ENCODE results near the gene RARS1.

Gene RARS1

DNA sequence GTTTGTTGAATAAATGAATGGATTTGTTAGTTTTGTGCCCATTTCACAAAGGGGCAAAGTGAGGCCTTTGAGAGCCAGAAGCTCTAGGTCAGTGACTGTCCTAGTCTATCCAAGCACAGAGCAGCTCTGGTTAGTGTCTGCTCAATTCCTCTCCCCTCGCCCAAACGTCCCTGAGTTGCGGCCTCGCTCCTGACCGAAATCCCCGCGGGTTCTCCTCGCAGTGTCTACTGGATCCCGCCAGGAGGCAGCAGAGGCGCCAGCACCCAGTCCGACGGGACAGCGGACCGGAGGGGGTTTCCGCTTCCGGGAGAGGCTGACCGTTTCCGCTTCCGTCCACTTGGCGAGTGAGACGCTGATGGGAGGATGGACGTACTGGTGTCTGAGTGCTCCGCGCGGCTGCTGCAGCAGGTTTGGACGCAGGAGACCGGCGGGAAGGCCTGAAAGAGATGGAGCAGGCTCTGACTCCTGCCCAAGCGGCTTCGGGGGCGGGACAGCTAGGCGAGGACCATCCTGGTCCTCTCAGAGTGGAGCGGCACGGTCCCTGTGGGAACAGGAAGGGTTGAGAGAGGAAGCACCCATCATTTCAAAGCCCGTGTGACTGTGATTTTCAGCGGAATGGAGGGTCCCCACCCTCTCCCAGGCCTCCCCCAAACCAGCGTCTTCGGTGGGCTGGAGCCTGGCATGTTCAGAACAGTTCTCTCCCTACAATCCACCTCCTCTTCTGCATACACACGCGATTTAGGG lies at the start of gene RARS1:
RARS1 (plus strand) TSS at position 336 of the 744 bp plus-strand sequence; CDS start at position 364, 28 bp downstream.
- peak; percentile 97 for DNase-seq (ENCODE audit: low spot score)
- TF ChIP-seq, protein P1, sequence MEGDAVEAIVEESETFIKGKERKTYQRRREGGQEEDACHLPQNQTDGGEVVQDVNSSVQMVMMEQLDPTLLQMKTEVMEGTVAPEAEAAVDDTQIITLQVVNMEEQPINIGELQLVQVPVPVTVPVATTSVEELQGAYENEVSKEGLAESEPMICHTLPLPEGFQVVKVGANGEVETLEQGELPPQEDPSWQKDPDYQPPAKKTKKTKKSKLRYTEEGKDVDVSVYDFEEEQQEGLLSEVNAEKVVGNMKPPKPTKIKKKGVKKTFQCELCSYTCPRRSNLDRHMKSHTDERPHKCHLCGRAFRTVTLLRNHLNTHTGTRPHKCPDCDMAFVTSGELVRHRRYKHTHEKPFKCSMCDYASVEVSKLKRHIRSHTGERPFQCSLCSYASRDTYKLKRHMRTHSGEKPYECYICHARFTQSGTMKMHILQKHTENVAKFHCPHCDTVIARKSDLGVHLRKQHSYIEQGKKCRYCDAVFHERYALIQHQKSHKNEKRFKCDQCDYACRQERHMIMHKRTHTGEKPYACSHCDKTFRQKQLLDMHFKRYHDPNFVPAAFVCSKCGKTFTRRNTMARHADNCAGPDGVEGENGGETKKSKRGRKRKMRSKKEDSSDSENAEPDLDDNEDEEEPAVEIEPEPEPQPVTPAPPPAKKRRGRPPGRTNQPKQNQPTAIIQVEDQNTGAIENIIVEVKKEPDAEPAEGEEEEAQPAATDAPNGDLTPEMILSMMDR (conservative IDR thresholded peaks at IDR 0.05; ENCODE audit: low read depth): peak; percentile 99
- peak within 1 kb of the TSS; percentile 76 for H3K27ac ChIP-seq
- POLR2A ChIA-PET (ENCODE audit: low non-redundant PET): interaction anchor here (0.6 to 0.9 kb wide), 2 partner anchors 9 to 208 kb away, joined by 3 to 8 read pairs; no protein-coding TSS in a partner anchor
- CTCF ChIA-PET: interaction anchor here (0.6 to 1.7 kb wide), 11 partner anchors 13 to 1096 kb away, joined by 3 to 7 read pairs (median 3); partner anchors contain the start of gene PANK3

DNA sequence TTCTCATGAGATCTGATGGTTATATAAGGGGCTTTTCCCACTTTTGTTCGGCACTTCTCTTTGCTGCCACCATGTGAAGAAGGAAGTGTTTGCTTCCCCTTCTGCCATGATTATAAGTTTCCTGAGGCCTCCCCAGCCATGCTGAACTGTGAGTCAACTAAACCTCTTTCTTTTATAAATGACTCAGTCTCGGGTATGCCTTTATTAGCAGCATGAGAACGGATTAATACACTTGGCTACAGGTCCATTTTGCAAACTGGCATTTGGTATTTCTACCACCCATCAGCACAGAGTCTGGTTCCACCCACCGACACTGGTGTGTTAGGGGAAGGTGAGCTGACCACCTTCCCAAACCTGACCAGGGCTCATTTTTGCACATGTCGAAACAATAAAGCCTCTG lies 47.9 kb upstream of the RARS1 start:
- H3K27ac ChIP-seq: no peak overlapping the region
- ChIA-PET POLR2A (ENCODE audit: low non-redundant PET) (no interaction called here), CTCF (interaction anchor here (0.7 kb wide), 1 partner anchor 1621 kb away, joined by 3 read pairs; no protein-coding TSS in a partner anchor)
- TF ChIP-seq, protein P1 (conservative IDR thresholded peaks at IDR 0.05; ENCODE audit: low read depth): no peak
- DNase-seq (ENCODE audit: low spot score): no peak

DNA sequence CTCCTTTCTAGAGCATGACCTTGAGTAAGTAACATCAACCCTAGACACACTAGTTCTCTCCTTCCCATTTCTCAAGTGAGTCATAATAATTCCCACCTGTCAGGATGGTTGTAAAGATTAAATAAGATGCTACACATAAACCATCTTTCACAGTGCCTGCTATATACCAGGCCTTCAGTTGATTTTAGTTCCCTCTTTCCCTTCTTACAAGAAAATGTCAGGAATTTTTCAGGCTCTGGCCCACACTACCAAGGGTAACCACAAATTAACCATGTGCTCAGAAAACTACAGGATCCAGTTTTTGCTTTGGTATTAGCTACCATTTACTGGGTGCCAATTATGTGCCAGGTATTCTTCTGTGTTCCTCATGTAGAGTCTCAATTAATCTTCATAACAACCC lies 42.7 kb upstream of the RARS1 start:
- ChIA-PET POLR2A (ENCODE audit: low non-redundant PET) (no interaction called here), CTCF (no interaction called here)
- DNase-seq (ENCODE audit: low spot score): no peak
- TF ChIP-seq, protein P1 (conservative IDR thresholded peaks at IDR 0.05; ENCODE audit: low read depth): no peak
- H3K27ac ChIP-seq: no peak overlapping the region

DNA sequence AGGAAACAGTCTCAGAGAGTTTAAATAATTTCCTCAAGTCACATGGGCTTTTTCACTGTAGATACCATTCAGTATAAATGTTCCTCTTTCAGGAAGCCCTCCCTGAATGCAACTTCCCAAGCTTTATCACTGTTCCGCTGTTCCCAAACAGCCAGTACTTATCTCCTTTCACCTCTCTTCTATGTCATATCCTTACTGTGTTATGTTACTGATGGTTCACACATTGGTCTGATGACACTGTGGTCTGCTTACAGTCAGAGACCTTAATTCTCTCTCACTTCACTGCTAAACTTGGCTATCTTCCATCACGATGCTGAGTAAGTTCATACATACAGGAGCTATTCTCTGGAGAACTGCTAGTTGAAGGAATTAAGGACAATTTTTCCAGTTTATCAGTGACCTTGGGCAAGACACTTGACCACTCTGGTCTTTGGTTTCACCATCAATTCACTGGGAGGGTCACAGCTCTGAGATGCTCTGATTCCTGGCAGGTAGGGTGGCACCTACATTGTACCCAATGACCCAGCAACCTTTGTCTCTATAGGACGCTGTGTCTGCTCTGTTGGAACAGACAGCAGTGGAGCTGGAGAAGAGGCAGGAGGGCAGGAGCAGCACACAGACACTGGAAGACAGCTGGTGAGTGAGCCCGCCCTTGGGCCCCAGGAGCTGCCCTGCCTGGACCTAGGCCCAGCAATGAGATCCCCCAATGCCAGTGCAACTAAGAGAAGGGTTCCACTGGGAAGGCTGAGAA lies 42.1 kb upstream of the RARS1 start:
- TF ChIP-seq, protein P1 (conservative IDR thresholded peaks at IDR 0.05; ENCODE audit: low read depth): no peak
- no peak overlapping the region for H3K27ac ChIP-seq
- no peak for DNase-seq (ENCODE audit: low spot score)
- CTCF ChIA-PET: interaction anchor here (0.6 kb wide), 1 partner anchor 175 kb away, joined by 5 read pairs; no protein-coding TSS in a partner anchor
- POLR2A ChIA-PET (ENCODE audit: low non-redundant PET): no interaction called here

DNA sequence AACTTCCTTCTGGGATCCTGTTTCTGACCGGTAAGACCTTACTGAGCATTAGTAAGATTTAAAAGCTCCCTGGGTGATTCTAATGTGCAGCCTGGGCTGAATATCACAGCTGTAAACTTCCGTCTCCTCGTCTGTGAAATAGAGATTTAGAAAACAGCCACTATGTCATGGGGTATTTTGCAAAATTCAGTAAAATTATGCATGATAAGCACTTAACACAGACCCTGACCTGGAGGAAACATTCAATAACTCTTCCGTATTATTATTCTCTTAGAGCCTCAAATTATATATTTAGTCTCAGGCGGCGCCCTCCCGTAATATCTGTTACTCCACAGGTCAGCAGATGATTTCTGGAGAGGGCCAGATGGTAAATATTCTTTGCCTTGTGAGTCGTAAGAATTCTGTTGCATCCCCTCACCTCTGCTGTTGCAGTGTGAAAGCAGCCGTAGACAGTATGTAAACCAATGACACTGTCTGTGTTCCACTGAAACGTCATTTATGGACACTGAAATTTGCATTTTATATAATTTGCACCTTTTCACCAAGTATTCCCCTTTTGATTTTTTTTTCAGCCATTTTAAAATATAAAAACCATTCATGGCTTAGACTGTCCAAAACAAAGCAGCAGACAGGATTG lies 39.2 kb upstream of the RARS1 start:
- CTCF ChIA-PET: no interaction called here
- POLR2A ChIA-PET (ENCODE audit: low non-redundant PET): no interaction called here
- DNase-seq (ENCODE audit: low spot score): no peak
- H3K27ac ChIP-seq: no peak overlapping the region
- TF ChIP-seq, protein P1 (conservative IDR thresholded peaks at IDR 0.05; ENCODE audit: low read depth): no peak

DNA sequence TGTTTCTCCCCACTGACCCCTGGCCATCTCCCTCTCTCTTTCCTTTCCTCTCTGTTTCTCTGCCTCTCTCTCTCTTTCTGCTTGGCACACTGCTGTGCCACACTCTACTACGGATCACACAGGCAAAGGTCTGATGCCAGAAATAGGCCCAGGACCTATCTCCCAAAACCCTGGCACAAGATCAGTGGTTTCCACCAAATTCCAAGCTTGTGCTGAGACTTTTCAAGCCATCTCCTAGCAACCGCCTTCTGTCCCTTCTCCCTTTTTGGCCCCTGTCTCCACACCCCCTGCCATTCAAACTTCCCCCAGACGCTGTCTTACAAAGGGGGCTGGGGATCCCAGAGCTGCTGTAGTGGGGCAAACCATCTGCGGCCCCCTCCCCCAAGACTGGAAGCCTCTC lies 38.5 kb upstream of the RARS1 start:
- CTCF ChIA-PET: no interaction called here
- DNase-seq (ENCODE audit: low spot score): no peak
- POLR2A ChIA-PET (ENCODE audit: low non-redundant PET): no interaction called here
- H3K27ac ChIP-seq: no peak overlapping the region
- TF ChIP-seq, protein P1 (conservative IDR thresholded peaks at IDR 0.05; ENCODE audit: low read depth): no peak
